ENCODE measurements around the gene RHOA. TPM values are rescaled to one million over a fixed set of nuclear protein-coding genes. Genes with fewer than 3 reads are reported as not detected.

Gene RHOA
- total and polyA plus RNA-seq, 2 of the 13 experiments (the other 11 are each of a cell fraction or from before 2014, with no cell fraction given) = 131 to 177 TPM

GRCh38 chr3:49358217-49358883 is 53.4 kb downstream of the RHOA start, which contains the start of gene GPX1 (continued):
- TF ChIP-seq MED8 (CRISPR knock-in tag; IDR thresholded peaks at IDR 0.05; ENCODE audit: insufficient replicate concordance) (peak; percentile 75), ZNF275 (CRISPR knock-in tag; IDR thresholded peaks at IDR 0.05; ENCODE audit: borderline replicate concordance) (peak; percentile 87; the same call in 1 of the 2 replicates), NFE2 (CRISPR knock-in tag; IDR thresholded peaks at IDR 0.05) (no peak), TCF12 (IDR thresholded peaks at IDR 0.05) (no peak), TCF12 (CRISPR knock-in tag; IDR thresholded peaks at IDR 0.05) (peak; percentile 22; the same call in 1 of the 2 replicates), HOXA7 (CRISPR knock-in tag; IDR thresholded peaks at IDR 0.05) (no peak), ZSCAN9 (CRISPR knock-in tag; IDR thresholded peaks at IDR 0.05; ENCODE audit: borderline replicate concordance) (peak; percentile 78; the same call in 1 of the 2 replicates), GLI4 (CRISPR knock-in tag; IDR thresholded peaks at IDR 0.05; ENCODE audit: borderline replicate concordance) (no peak), NKX3-1 (CRISPR knock-in tag; IDR thresholded peaks at IDR 0.05) (0 out of 2 replicates have a peak, but pooled peaks have one; percentile 27), ZBTB21 (CRISPR knock-in tag; IDR thresholded peaks at IDR 0.05) (no peak), ZNF496 (CRISPR knock-in tag; IDR thresholded peaks at IDR 0.05; ENCODE audit: insufficient replicate concordance) (no peak), HNRNPUL1 (IDR thresholded peaks at IDR 0.05; ENCODE audit: low read depth, low read length) (no peak), ZNF772 (CRISPR knock-in tag; IDR thresholded peaks at IDR 0.05) (peak; percentile 95), ZNF296 (CRISPR knock-in tag; conservative IDR thresholded peaks at IDR 0.05) (no peak), KAT7 (CRISPR knock-in tag; IDR thresholded peaks at IDR 0.05; ENCODE audit: borderline replicate concordance) (no peak), GMEB1 (CRISPR knock-in tag; IDR thresholded peaks at IDR 0.05; ENCODE audit: borderline replicate concordance) (peak; percentile 31; the same call in 1 of the 2 replicates), TFAP4 (IDR thresholded peaks at IDR 0.05; ENCODE audit: borderline replicate concordance, low read depth) (peak; percentile 51; the same call in 1 of the 2 replicates), POGK (CRISPR knock-in tag; conservative IDR thresholded peaks at IDR 0.05) (peak; percentile 78), ZNF17 (CRISPR knock-in tag; IDR thresholded peaks at IDR 0.05) (no peak), CEBPZ (IDR thresholded peaks at IDR 0.05; ENCODE audit: low read length) (no peak)
